H1 (cell line): ENCODE results near the gene TRIM52. TPM values are rescaled to one million over a fixed set of nuclear protein-coding genes. Genes with fewer than 3 reads are reported as not detected.

Experiments used
- POLR2A ChIP-seq, 2 experiments: IDR thresholded peaks; 1 replicate in 1 of 2; 2 replicates in 1 of 2; pipeline ENCODE4 v1.6.1; 2011; ENCODE audit warnings: low read depth in 2 of 2, low read length in 2 of 2, mild to moderate bottlenecking in 2 of 2; ENCODE audit errors: control extremely low read depth in 1 of 2
- RNF2 ChIP-seq: fragments of 200-900, 300-1000 bp; sonication (generic); IDR thresholded peaks from 2 replicates; pipeline ENCODE4 v1.7.1; 2016; ENCODE audit warnings: borderline replicate concordance, low read depth, mild to moderate bottlenecking, antibody characterized with exemption, low read length; ENCODE audit not compliant: poor library complexity, severe bottlenecking; ENCODE audit errors: missing control alignments
- TAF7 ChIP-seq: optimal IDR thresholded peaks from 2 replicates; pipeline ENCODE3; 2011; ENCODE audit warnings: low read depth, mild to moderate bottlenecking, inconsistent platforms, low read length, moderate library complexity, borderline replicate concordance
- polyA plus RNA-seq, 7 experiments: library from polyadenylated mRNA; depleted of rRNA in 3 of 7; stranded (reverse) in 5 of 7; unstranded in 2 of 7; fragments of >200 nt in 5 of 7; fragments of 200-250 nt in 2 of 7; gene quantifications; 1 replicate in 5 of 7; 2 replicates in 1 of 7; 4 replicates in 1 of 7; pipeline versions ENCODE4 v1.2.1 to v1.2.3, GENCODE V29; 2011 to 2013; ENCODE audit warnings: missing spikeins in 2 of 7, mixed read lengths in 2 of 7
- total RNA-seq: library from RNA; stranded (reverse); fragmentation: NEBNext Ultra II Directional; extraction: Animal tissue kit (Norgen Biotek cat#: 25700); gene quantifications from 2 replicates; pipeline ENCODE4 v1.2.1, GENCODE V29; 2021

The TRIM52 gene
- total and polyA plus RNA-seq, 2 of the 8 experiments (the other 6 are each of a cell fraction or from before 2014, with no cell fraction given), result 4.2 to 5.7 TPM

GRCh38 chr5:181245427-181246275 lies 15.3 kb downstream of the TRIM52 start (continued):
- TF ChIP-seq RNF2, result no peak
- TF ChIP-seq TAF7, result no peak
- no peak for TF ChIP-seq POLR2A (IDR thresholded peaks at IDR 0.05; ENCODE audit: control extremely low read depth in 1 of 2, low read depth in 2 of 2, low read length in 2 of 2)
